Esophagus muscularis mucosa (tissue), 4 donors: ENCODE results near the gene AFF3. TPM values are rescaled to one million over a fixed set of nuclear protein-coding genes. Genes with fewer than 3 reads are reported as not detected.
A peak's percentile ranks its signal among the peaks of the same experiment; 100 is the strongest.

Source experiments
- DNase-seq: peaks from one replicate; pipeline ENCODE4 v3.0.0-alpha.2; 2017; ENCODE audit errors: extremely low spot score
- H3K27ac ChIP-seq, 4 donors: fragments of 200-600 bp; sonication (generic); replicated peaks in 1 of 4; 1 replicate in 3 of 4; 2 replicates in 1 of 4; pipeline ENCODE4 v1.5.1; 2016 to 2019; ENCODE audit warnings: mild to moderate bottlenecking in 1 of 4
- H3K27me3 ChIP-seq, 4 donors: fragments of 200-600 bp; sonication (generic); one replicate each; pipeline versions ENCODE4 v1.5.1 to v1.6.0; 2016 to 2019
- H3K36me3 ChIP-seq, 4 donors: fragments of 200-600 bp; sonication (generic); one replicate each; pipeline ENCODE4 v1.5.1; 2016 to 2019
- H3K4me1 ChIP-seq, 4 donors: fragments of 200-600 bp; sonication (generic); one replicate each; pipeline ENCODE4 v1.5.1; 2016 to 2019
- H3K4me3 ChIP-seq, 4 donors: fragments of 200-600 bp; sonication (generic); 1 replicate in 2 of 4; 2 replicates in 2 of 4; pipeline ENCODE4 v1.5.1; 2016 to 2019; ENCODE audit warnings: mild to moderate bottlenecking in 4 of 4, moderate library complexity in 1 of 4
- H3K9me3 ChIP-seq, 4 donors: fragments of 200-600 bp; sonication (generic); 1 replicate in 3 of 4; 2 replicates in 1 of 4; pipeline ENCODE4 v1.5.1; 2016 to 2019
- CTCF ChIP-seq, 3 experiments: fragments of 200-600 bp in 2 of 3; fragments of 450-650 bp in 1 of 3; sonication (generic) in 2 of 3; IDR thresholded peaks; one replicate each; pipeline ENCODE4 v1.5.1; 2017 to 2019; ENCODE audit warnings: antibody characterized with exemption in 3 of 3, mild to moderate bottlenecking in 2 of 3, moderate library complexity in 1 of 3
- EP300 ChIP-seq: sonication (generic); formaldehyde crosslinking; IDR thresholded peaks from one replicate; pipeline ENCODE4 v1.6.1; 2017; ENCODE audit warnings: antibody characterized with exemption
- POLR2A ChIP-seq: fragments of 450-650 bp; IDR thresholded peaks from one replicate; pipeline ENCODE4 v1.6.1; 2017; ENCODE audit warnings: antibody characterized with exemption, moderate library complexity, mild to moderate bottlenecking, low read depth
- POLR2AphosphoS5 ChIP-seq, 2 donors: sonication (generic); formaldehyde crosslinking; IDR thresholded peaks; one replicate each; pipeline ENCODE4 v1.6.1; 2017; ENCODE audit warnings: antibody characterized with exemption in 2 of 2
- WGBS: methylation state at CpG from one replicate; pipeline ENCODE4 v1.1.5; 2018; 5-methylcytosine and 5-hydroxymethylcytosine counted together
- intact Hi-C: fragments of 100-400 bp; cut with DNase I; formaldehyde crosslinking; loops from one replicate; pipeline ENCODE4 v1.15.1; 2023
- total RNA-seq, 4 donors: library from RNA; depleted of rRNA; stranded (reverse); fragments of >200 nt; gene quantifications; one replicate each; pipeline versions ENCODE4 v1.1.0 to v1.2.1, GENCODE V29; 2016

Gene AFF3
- total RNA-seq, 4 donors from 2014 or later: 36.4 to 99.5 (median 56.9) TPM

DNA sequence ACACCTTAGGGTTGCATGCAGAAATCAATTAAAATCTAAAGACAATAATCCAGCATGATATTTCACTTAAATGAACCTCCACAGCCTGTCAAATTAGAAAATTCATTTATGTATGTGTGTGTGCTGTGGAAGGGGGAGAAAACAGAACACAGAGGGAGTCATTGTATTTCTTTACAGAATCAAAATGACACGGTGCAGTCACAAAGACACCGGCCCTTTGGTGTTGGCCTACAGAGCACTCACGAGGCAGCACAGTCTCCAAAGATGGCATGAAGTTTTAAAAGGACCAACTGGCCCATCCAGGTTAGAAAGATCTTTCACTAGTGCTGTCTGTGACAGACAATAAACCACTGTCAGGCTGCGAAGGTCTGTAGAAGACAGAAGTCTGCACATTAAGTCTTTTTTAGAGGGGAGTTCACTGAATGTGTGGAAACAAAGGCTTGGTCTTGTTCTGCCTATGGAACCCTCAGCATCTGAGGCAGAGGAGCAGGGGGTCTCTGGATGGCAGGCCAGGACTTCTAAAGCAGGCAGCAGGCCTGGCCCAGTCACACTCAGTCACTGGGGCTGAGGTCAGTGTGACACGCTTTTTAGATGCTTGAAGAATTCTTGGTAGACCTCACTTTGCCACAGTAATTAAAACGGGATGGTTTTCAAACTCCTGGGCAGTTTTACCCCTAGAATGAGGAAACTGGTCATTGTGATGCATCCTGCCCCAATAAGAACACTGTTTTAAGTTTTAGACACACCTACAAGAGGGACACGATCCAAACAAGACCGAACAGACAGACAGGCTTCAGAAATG, 184.9 kb downstream of the AFF3 start:
- Histone ChIP-seq H3K4me3 (no peak overlapping the region), H3K27me3 (no peaks in the 10 kb centered on the region), H3K9me3 (no peaks in the 10 kb centered on the region), H3K27ac (no peak overlapping the region), H3K36me3 (no peaks in the 10 kb centered on the region), H3K4me1 (peaks cover 0 to 17% (median 14%) of the 10 kb centered on the region in 4 donors)
- TF ChIP-seq POLR2A: no peak
- no peak for TF ChIP-seq EP300
- TF ChIP-seq POLR2AphosphoS5 (IDR thresholded peaks at IDR 0.05): no peak
- no peak for TF ChIP-seq CTCF (IDR thresholded peaks at IDR 0.05)
- WGBS: 92% methylated on average over 8 of the region's 8 CpGs
- intact Hi-C loops: no loop called here
- DNase-seq: peak; percentile 53

- no peaks in the 10 kb centered on the region for H3K9me3 ChIP-seq
- H3K4me3 ChIP-seq: no peak overlapping the region
- intact Hi-C loops: no loop called here
- TF ChIP-seq EP300 (no peak), POLR2AphosphoS5 (IDR thresholded peaks at IDR 0.05) (no peak)
- DNase-seq: peak; percentile 64
- no peak overlapping the region for H3K27ac ChIP-seq
- WGBS: 86% methylated on average over 6 of the region's 6 CpGs
- H3K27me3 ChIP-seq: no peaks in the 10 kb centered on the region
- H3K4me1 ChIP-seq: peaks cover 0 to 11% (median 10%) of the 10 kb centered on the region in 4 donors
- H3K36me3 ChIP-seq: no peaks in the 10 kb centered on the region
These were observed 186.0 kb downstream of the AFF3 start for GRCh38 chr2:99956232-99957030.

GRCh38 chr2:99953750-99954149, 188.6 kb downstream of the AFF3 start:
- WGBS: 89% methylated on average over 2 of the region's 2 CpGs
- no peak for DNase-seq
- Histone ChIP-seq H3K4me3 (no peak overlapping the region), H3K4me1 (no peaks in the 10 kb centered on the region), H3K27ac (no peak overlapping the region), H3K9me3 (no peaks in the 10 kb centered on the region), H3K36me3 (no peaks in the 10 kb centered on the region), H3K27me3 (no peaks in the 10 kb centered on the region)
- TF ChIP-seq POLR2AphosphoS5 (IDR thresholded peaks at IDR 0.05) (no peak), POLR2A (no peak), EP300 (no peak), CTCF (IDR thresholded peaks at IDR 0.05) (no peak)
- intact Hi-C loops: no loop called here

GRCh38 chr2:99949963-99950362, 192.4 kb downstream of the AFF3 start:
- Histone ChIP-seq H3K36me3 (peaks cover 0 to 3% (median 0%) of the 10 kb centered on the region in 4 donors), H3K27ac (no peak overlapping the region), H3K9me3 (no peaks in the 10 kb centered on the region), H3K4me3 (no peak overlapping the region), H3K4me1 (no peaks in the 10 kb centered on the region), H3K27me3 (no peaks in the 10 kb centered on the region)
- no peak for TF ChIP-seq EP300
- TF ChIP-seq POLR2A: no peak
- TF ChIP-seq CTCF (IDR thresholded peaks at IDR 0.05): no peak
- no peak for TF ChIP-seq POLR2AphosphoS5 (IDR thresholded peaks at IDR 0.05)
- 90% methylated on average over 1 of the region's 1 CpG for WGBS
- intact Hi-C loops: no loop called here
- DNase-seq: no peak

DNA sequence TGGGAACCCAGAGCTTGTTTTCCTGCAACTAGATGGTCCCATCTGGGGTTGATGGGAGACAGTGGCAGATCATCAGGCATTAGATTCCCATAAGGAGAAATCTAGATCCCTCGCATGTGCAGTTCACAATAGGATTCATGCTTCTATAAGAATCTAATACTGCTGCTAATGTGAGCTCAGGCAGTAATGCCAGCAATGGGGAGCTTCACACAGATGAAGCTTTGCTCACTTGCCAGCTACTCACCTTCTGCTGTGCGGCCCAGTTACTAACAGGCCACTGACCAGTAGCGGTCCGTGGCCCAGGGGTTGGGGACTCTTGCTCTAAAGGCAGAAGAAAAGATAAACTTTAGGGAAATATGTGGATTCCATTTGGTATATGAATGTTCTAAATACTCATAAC, 192.9 kb downstream of the AFF3 start:
- no peak for TF ChIP-seq EP300
- no peak for TF ChIP-seq CTCF (IDR thresholded peaks at IDR 0.05)
- TF ChIP-seq POLR2AphosphoS5 (IDR thresholded peaks at IDR 0.05): no peak
- no peak for TF ChIP-seq POLR2A
- H3K4me1 ChIP-seq: no peaks in the 10 kb centered on the region
- WGBS: 98% methylated on average over 4 of the region's 4 CpGs
- intact Hi-C loops: no loop called here
- no peak overlapping the region for H3K4me3 ChIP-seq
- peaks cover 0 to 3% (median 0%) of the 10 kb centered on the region in 4 donors for H3K36me3 ChIP-seq
- no peaks in the 10 kb centered on the region for H3K27me3 ChIP-seq
- H3K9me3 ChIP-seq: no peaks in the 10 kb centered on the region
- DNase-seq: peak; percentile 53
- no peak overlapping the region for H3K27ac ChIP-seq
